Esophagus squamous epithelium (tissue), 5 donors: ENCODE data around the gene CD302. TPM values are rescaled to one million over a fixed set of nuclear protein-coding genes. Genes with fewer than 3 reads are reported as not detected.

ENCODE experiments used
- DNase-seq: peaks from one replicate; lab custom pipeline; 2025; lab: John Stamatoyannopoulos, UW
- H3K27ac ChIP-seq, 4 donors: fragments of 200-600 bp; sonication (generic); one replicate each; pipeline ENCODE4 v1.5.1; 2016 to 2019; ENCODE audit warnings: mild to moderate bottlenecking in 1 of 4
- H3K27me3 ChIP-seq, 4 donors: fragments of 200-600 bp; sonication (generic); 1 replicate in 3 of 4; 2 replicates in 1 of 4; pipeline versions ENCODE4 v1.5.1 to v1.6.0; 2017 to 2021; ENCODE audit warnings: antibody characterized with exemption in 1 of 4
- H3K36me3 ChIP-seq, 3 donors: fragments of 200-600 bp; sonication (generic); one replicate each; pipeline ENCODE4 v1.5.1; 2016 to 2019
- H3K4me1 ChIP-seq, 3 donors: fragments of 200-600 bp; sonication (generic); one replicate each; pipeline ENCODE4 v1.5.1; 2017 to 2019
- H3K4me3 ChIP-seq, 4 donors: fragments of 200-600 bp; sonication (generic); 1 replicate in 3 of 4; 2 replicates in 1 of 4; pipeline ENCODE4 v1.5.1; 2016 to 2019; ENCODE audit warnings: mild to moderate bottlenecking in 2 of 4, moderate library complexity in 1 of 4
- H3K9me3 ChIP-seq, 3 donors: fragments of 200-600 bp; sonication (generic); one replicate each; pipeline ENCODE4 v1.5.1; 2016 to 2019
- CTCF ChIP-seq, 6 experiments: fragments of 450-650 bp in 4 of 6; fragments of 200-600 bp in 2 of 6; sonication (generic) in 2 of 6; IDR thresholded peaks; one replicate each; pipeline ENCODE4 v1.5.1; 2016 to 2019; ENCODE audit warnings: antibody characterized with exemption in 6 of 6, mild to moderate bottlenecking in 4 of 6, moderate library complexity in 4 of 6
- POLR2A ChIP-seq, 4 donors: fragments of 450-650 bp; IDR thresholded peaks; one replicate each; pipeline ENCODE4 v1.6.1; 2017; ENCODE audit warnings: antibody characterized with exemption in 4 of 4, mild to moderate bottlenecking in 4 of 4, moderate library complexity in 3 of 4
- WGBS, 2 donors: methylation state at CpG; one replicate each; pipeline ENCODE4 v1.1.5; 2018; 5-methylcytosine and 5-hydroxymethylcytosine counted together
- intact Hi-C: fragments of 100-400 bp; cut with DNase I; formaldehyde crosslinking; loops from one replicate; pipeline ENCODE4 v1.15.0; 2022
- total RNA-seq, 4 donors: library from RNA; depleted of rRNA; stranded (reverse); fragments of >200 nt; gene quantifications; one replicate each; pipeline ENCODE4 v1.1.0, GENCODE V29; 2016
- donor health status: DM: yes; HTN: yes; CAD: no.

The CD302 gene
- total RNA-seq, 4 donors from 2014 or later: 3.2 to 46.0 (median 11.7) TPM

GRCh38 chr2:159774370-159774990, 23.5 kb downstream of the CD302 start:
- Histone ChIP-seq H3K4me1 (peaks cover 0 to 14% (median 0%) of the 10 kb centered on the region in 3 donors), H3K36me3 (peaks cover 0 to 38% (median 0%) of the 10 kb centered on the region in 3 donors), H3K27me3 (no peaks in the 10 kb centered on the region), H3K4me3 (no peak overlapping the region), H3K9me3 (no peaks in the 10 kb centered on the region), H3K27ac (no peak overlapping the region)
- TF ChIP-seq CTCF (IDR thresholded peaks at IDR 0.05) (no peak), POLR2A (IDR thresholded peaks at IDR 0.05) (no peak)
- intact Hi-C loops: no loop called here
- no peak for DNase-seq
- WGBS, 2 donors: 77 to 85% methylated on average over 3 of the region's 3 CpGs

GRCh38 chr2:159773886-159774285, 24.1 kb downstream of the CD302 start:
- H3K36me3 ChIP-seq: peaks cover 0 to 44% (median 0%) of the 10 kb centered on the region in 3 donors
- no peak for DNase-seq
- H3K27ac ChIP-seq: no peak overlapping the region
- H3K4me1 ChIP-seq: peaks cover 0 to 14% (median 0%) of the 10 kb centered on the region in 3 donors
- intact Hi-C loops: no loop called here
- H3K27me3 ChIP-seq: no peaks in the 10 kb centered on the region
- WGBS, 2 donors: 44 to 50% methylated on average over 3 of the region's 3 CpGs
- no peaks in the 10 kb centered on the region for H3K9me3 ChIP-seq
- TF ChIP-seq POLR2A (IDR thresholded peaks at IDR 0.05) (no peak), CTCF (IDR thresholded peaks at IDR 0.05) (no peak)
- H3K4me3 ChIP-seq: no peak overlapping the region

- peaks cover 0 to 14% (median 0%) of the 10 kb centered on the region in 3 donors for H3K4me1 ChIP-seq
- H3K4me3 ChIP-seq: no peak overlapping the region
- WGBS, 2 donors: 59 to 63% methylated on average over 3 of the region's 3 CpGs
- no peak for DNase-seq
- H3K27ac ChIP-seq: no peak overlapping the region
- H3K36me3 ChIP-seq: peaks cover 0 to 48% (median 0%) of the 10 kb centered on the region in 3 donors
- TF ChIP-seq POLR2A (IDR thresholded peaks at IDR 0.05) (no peak), CTCF (IDR thresholded peaks at IDR 0.05) (no peak)
- no peaks in the 10 kb centered on the region for H3K9me3 ChIP-seq
- intact Hi-C loops: no loop called here
- no peaks in the 10 kb centered on the region for H3K27me3 ChIP-seq
Measured at GRCh38 chr2:159773426-159773825, 24.6 kb downstream of the CD302 start.

GRCh38 chr2:159769147-159769546, 28.9 kb downstream of the CD302 start:
- Histone ChIP-seq H3K9me3 (no peaks in the 10 kb centered on the region), H3K27me3 (no peaks in the 10 kb centered on the region), H3K36me3 (peaks cover 0 to 91% (median 0%) of the 10 kb centered on the region in 3 donors), H3K27ac (no peak overlapping the region), H3K4me1 (peaks cover 0 to 8% (median 0%) of the 10 kb centered on the region in 3 donors), H3K4me3 (no peak overlapping the region)
- no peak for DNase-seq
- WGBS, 2 donors: 86 to 96% methylated on average over 3 of the region's 3 CpGs
- TF ChIP-seq POLR2A (IDR thresholded peaks at IDR 0.05) (no peak), CTCF (IDR thresholded peaks at IDR 0.05) (no peak)
- intact Hi-C loops: no loop called here

- H3K27me3 ChIP-seq: no peaks in the 10 kb centered on the region
- no peaks in the 10 kb centered on the region for H3K9me3 ChIP-seq
- H3K4me1 ChIP-seq: peaks cover 0 to 7% (median 6%) of the 10 kb centered on the region in 3 donors
- 43 to 50% methylated on average over 1 of the region's 1 CpG for WGBS, 2 donors
- TF ChIP-seq CTCF (IDR thresholded peaks at IDR 0.05) (no peak), POLR2A (IDR thresholded peaks at IDR 0.05) (no peak)
- H3K4me3 ChIP-seq: no peak overlapping the region
- no peak overlapping the region for H3K27ac ChIP-seq
- intact Hi-C loops: no loop called here
- H3K36me3 ChIP-seq: peaks cover 5 to 99% (median 21%) of the 10 kb centered on the region in 3 donors
- no peak for DNase-seq
Measured at GRCh38 chr2:159762075-159762474, 35.9 kb downstream of the CD302 start.
